Progenitor cell of endocrine pancreas (in vitro differentiated cells): ENCODE results near the gene ATP2B2. TPM values are rescaled to one million over a fixed set of nuclear protein-coding genes. Genes with fewer than 3 reads are reported as not detected.

Experiments used
- DNase-seq: peaks from one replicate; pipeline ENCODE4 v3.0.0; 2021; ENCODE audit warnings: low spot score; ENCODE audit not compliant: unreplicated experiment
- H3K27ac Mint-ChIP-seq: 2 replicates; pipeline ENCODE4 v1.8.0; 2021; ENCODE audit warnings: mild to moderate bottlenecking, moderate library complexity, mixed read lengths
- H3K27me3 Mint-ChIP-seq: 2 replicates; pipeline ENCODE4 v1.8.0; 2021; ENCODE audit warnings: mixed read lengths
- H3K36me3 Mint-ChIP-seq: 2 replicates; pipeline ENCODE4 v1.8.0; 2022; ENCODE audit warnings: mixed read lengths; ENCODE audit not compliant: insufficient read depth
- H3K4me1 Mint-ChIP-seq: 2 replicates; pipeline ENCODE4 v1.8.0; 2021; ENCODE audit warnings: low read depth, mixed read lengths
- H3K4me3 Mint-ChIP-seq: 2 replicates; pipeline ENCODE4 v1.8.0; 2021; ENCODE audit warnings: low read depth, mild to moderate bottlenecking, moderate library complexity, mixed read lengths
- H3K9me3 Mint-ChIP-seq: 2 replicates; pipeline ENCODE4 v1.8.0; 2021; ENCODE audit warnings: low read depth, mixed read lengths
- total RNA-seq: library from RNA; stranded (reverse); gene quantifications from 2 replicates; pipeline ENCODE4 v1.2.1, GENCODE V29; 2021
- TF ChIP-seq, protein P1 (sequence below): fragments of 200-600 bp; sonication (generic); IDR thresholded peaks from one replicate; pipeline ENCODE4 v1.5.0; 2021; ENCODE audit warnings: antibody characterized with exemption, mild to moderate bottlenecking; ENCODE audit not compliant: unreplicated experiment

The ATP2B2 gene
- total RNA-seq, 1 donor from 2014 or later: 0.07 TPM

- H3K27ac Mint-ChIP-seq: no peak overlapping the region
- H3K4me3 Mint-ChIP-seq: no peak overlapping the region
- H3K36me3 Mint-ChIP-seq: no peaks in the 10 kb centered on the region
- H3K27me3 Mint-ChIP-seq: peaks cover 38% of the 10 kb centered on the region
- H3K4me1 Mint-ChIP-seq: no peaks in the 10 kb centered on the region
- no peaks in the 10 kb centered on the region for H3K9me3 Mint-ChIP-seq
- no peak for DNase-seq
- TF ChIP-seq, protein P1, sequence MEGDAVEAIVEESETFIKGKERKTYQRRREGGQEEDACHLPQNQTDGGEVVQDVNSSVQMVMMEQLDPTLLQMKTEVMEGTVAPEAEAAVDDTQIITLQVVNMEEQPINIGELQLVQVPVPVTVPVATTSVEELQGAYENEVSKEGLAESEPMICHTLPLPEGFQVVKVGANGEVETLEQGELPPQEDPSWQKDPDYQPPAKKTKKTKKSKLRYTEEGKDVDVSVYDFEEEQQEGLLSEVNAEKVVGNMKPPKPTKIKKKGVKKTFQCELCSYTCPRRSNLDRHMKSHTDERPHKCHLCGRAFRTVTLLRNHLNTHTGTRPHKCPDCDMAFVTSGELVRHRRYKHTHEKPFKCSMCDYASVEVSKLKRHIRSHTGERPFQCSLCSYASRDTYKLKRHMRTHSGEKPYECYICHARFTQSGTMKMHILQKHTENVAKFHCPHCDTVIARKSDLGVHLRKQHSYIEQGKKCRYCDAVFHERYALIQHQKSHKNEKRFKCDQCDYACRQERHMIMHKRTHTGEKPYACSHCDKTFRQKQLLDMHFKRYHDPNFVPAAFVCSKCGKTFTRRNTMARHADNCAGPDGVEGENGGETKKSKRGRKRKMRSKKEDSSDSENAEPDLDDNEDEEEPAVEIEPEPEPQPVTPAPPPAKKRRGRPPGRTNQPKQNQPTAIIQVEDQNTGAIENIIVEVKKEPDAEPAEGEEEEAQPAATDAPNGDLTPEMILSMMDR: no peak
Measured at GRCh38 chr3:10447110-10447509, 58.3 kb downstream of the ATP2B2 start.

- no peak for DNase-seq
- Mint-ChIP-seq H3K36me3 (no peaks in the 10 kb centered on the region), H3K4me1 (no peaks in the 10 kb centered on the region), H3K9me3 (no peaks in the 10 kb centered on the region), H3K4me3 (no peak overlapping the region), H3K27me3 (peaks cover 29% of the 10 kb centered on the region), H3K27ac (no peak overlapping the region)
- TF ChIP-seq, protein P1: no peak
Measured at GRCh38 chr3:10445561-10446175, 59.7 kb downstream of the ATP2B2 start.

- no peaks in the 10 kb centered on the region for H3K4me1 Mint-ChIP-seq
- no peaks in the 10 kb centered on the region for H3K36me3 Mint-ChIP-seq
- TF ChIP-seq, protein P1: no peak
- peaks cover 29% of the 10 kb centered on the region for H3K27me3 Mint-ChIP-seq
- no peaks in the 10 kb centered on the region for H3K9me3 Mint-ChIP-seq
- no peak overlapping the region for H3K4me3 Mint-ChIP-seq
- DNase-seq: no peak
- H3K27ac Mint-ChIP-seq: no peak overlapping the region
Measured at GRCh38 chr3:10444511-10444910, 60.9 kb downstream of the ATP2B2 start.

- no peak for DNase-seq
- TF ChIP-seq, protein P1: no peak
- Mint-ChIP-seq H3K4me3 (no peak overlapping the region), H3K36me3 (no peaks in the 10 kb centered on the region), H3K27me3 (peaks cover 29% of the 10 kb centered on the region), H3K4me1 (no peaks in the 10 kb centered on the region), H3K27ac (no peak overlapping the region), H3K9me3 (no peaks in the 10 kb centered on the region)
Measured at GRCh38 chr3:10444110-10444429, 61.3 kb downstream of the ATP2B2 start.

DNA sequence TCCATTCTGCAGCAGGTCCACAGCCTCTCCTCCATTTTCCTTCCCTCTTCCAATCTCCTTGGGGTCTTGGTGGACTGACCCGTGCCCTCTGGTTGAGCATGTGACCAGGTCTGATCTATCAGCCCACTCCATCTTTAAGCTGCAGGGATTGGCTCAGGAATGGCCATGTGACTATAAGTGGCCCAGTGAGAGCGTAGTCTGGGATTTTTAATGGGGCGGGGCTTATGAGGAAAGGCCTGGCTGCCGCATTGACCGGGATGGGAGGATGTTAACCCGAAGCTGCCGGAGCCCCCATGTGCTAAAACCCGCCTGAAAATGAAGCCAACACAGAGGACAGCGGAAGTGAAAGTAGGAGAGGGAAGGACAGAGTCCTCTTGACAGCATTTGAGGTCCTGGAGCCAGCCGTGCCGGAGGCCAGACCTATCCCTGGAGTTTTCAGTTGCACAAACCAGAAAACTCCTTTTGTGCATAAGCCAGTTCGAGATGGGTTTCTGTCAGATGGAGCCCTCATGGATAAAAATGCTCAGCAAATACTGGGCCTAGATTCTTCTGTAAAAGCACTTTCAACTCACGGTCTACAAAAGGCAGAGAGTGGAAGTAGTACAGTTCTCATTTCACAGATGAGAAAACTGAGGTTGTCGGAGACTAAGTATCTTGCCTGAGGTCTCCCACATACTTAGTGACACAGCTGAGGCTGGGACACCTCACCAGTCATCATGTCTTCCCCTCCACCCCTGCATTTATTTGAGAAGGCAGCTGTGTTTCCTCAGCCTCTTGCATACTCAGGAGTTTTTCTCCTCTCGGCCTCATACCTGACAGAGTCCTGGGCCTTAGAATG is 61.9 kb downstream of the ATP2B2 start:
- H3K4me3 Mint-ChIP-seq: no peak overlapping the region
- H3K4me1 Mint-ChIP-seq: no peaks in the 10 kb centered on the region
- DNase-seq: no peak
- H3K9me3 Mint-ChIP-seq: no peaks in the 10 kb centered on the region
- TF ChIP-seq, protein P1: no peak
- H3K36me3 Mint-ChIP-seq: no peaks in the 10 kb centered on the region
- no peak overlapping the region for H3K27ac Mint-ChIP-seq
- H3K27me3 Mint-ChIP-seq: peaks cover 27% of the 10 kb centered on the region
